ENCODE results near the gene TTC23L. TPM values are rescaled to one million over a fixed set of nuclear protein-coding genes. Genes with fewer than 3 reads are reported as not detected.

TTC23L gene
- total and polyA plus RNA-seq, 2 experiments from 2014 or later: 2.2 to 2.3 TPM

DNA sequence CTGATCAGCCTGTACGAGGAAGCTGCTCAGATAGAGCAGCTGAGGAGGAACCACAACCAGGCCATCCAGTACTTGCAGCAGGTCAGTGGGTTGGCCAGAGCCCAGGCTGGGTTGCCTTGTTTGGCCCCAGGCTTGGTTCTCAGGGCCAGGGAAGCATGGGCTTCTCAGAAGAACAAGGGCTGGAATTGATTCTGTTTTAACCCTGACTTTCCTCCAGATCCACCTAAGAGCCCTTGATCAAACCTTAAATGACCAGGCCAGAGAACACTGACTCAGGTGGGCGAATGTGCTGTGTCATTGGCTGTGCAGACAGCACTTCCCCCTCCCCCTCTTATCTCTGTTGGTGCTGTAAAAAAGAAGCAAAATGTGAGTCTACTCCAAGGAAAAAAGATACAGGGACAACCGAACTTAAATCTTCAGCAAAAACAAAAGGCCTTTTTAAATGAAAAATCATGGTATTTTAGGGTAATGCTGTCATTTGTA lies 28.1 kb downstream of the TTC23L start:
- no peak for DNase-seq (ENCODE audit: low spot score)
- Histone ChIP-seq H3K4me1 (ENCODE audit: insufficient read depth) (peaks cover 42% of the 10 kb centered on the region), H4K20me1 (replicated peaks; ENCODE audit: insufficient read depth) (no peaks in the 10 kb centered on the region), H3K27me3 (ENCODE audit: insufficient read depth) (no peaks in the 10 kb centered on the region), H3K79me2 (replicated peaks; ENCODE audit: insufficient read depth) (no peaks in the 10 kb centered on the region), H3K36me3 (ENCODE audit: insufficient read depth) (no peaks in the 10 kb centered on the region), H3F3A (replicated peaks; ENCODE audit: low read depth) (no peaks in the 10 kb centered on the region), H3K4me3 (no peak overlapping the region), H2AFZ (no peak overlapping the region), H3K9me2 (ENCODE audit: insufficient read depth) (no peaks in the 10 kb centered on the region), H3K27ac (ENCODE audit: low read depth) (no peak overlapping the region), H3K4me2 (0 out of 2 replicates have a peak overlapping the region, but pooled peaks have one; percentile 0)
- H3K4me1 Mint-ChIP-seq: peaks cover 52% of the 10 kb centered on the region
- no peaks in the 10 kb centered on the region for H3K9me3 Mint-ChIP-seq
- H3K27me3 Mint-ChIP-seq (ENCODE audit: insufficient read depth, low read depth, poor library complexity): no peaks in the 10 kb centered on the region
- TF ChIP-seq POLR2AphosphoS5 (IDR thresholded peaks at IDR 0.05; ENCODE audit: low read depth) (no peak), STAT1 (IDR thresholded peaks at IDR 0.05; ENCODE audit: unreplicated experiment) (no peak), ZNF114 (CRISPR knock-in tag; IDR thresholded peaks at IDR 0.05) (no peak), EZH2phosphoT487 (IDR thresholded peaks at IDR 0.05; ENCODE audit: unreplicated experiment) (no peak), ZNF462 (CRISPR knock-in tag; IDR thresholded peaks at IDR 0.05) (no peak)
- TF ChIP-seq, protein P1, sequence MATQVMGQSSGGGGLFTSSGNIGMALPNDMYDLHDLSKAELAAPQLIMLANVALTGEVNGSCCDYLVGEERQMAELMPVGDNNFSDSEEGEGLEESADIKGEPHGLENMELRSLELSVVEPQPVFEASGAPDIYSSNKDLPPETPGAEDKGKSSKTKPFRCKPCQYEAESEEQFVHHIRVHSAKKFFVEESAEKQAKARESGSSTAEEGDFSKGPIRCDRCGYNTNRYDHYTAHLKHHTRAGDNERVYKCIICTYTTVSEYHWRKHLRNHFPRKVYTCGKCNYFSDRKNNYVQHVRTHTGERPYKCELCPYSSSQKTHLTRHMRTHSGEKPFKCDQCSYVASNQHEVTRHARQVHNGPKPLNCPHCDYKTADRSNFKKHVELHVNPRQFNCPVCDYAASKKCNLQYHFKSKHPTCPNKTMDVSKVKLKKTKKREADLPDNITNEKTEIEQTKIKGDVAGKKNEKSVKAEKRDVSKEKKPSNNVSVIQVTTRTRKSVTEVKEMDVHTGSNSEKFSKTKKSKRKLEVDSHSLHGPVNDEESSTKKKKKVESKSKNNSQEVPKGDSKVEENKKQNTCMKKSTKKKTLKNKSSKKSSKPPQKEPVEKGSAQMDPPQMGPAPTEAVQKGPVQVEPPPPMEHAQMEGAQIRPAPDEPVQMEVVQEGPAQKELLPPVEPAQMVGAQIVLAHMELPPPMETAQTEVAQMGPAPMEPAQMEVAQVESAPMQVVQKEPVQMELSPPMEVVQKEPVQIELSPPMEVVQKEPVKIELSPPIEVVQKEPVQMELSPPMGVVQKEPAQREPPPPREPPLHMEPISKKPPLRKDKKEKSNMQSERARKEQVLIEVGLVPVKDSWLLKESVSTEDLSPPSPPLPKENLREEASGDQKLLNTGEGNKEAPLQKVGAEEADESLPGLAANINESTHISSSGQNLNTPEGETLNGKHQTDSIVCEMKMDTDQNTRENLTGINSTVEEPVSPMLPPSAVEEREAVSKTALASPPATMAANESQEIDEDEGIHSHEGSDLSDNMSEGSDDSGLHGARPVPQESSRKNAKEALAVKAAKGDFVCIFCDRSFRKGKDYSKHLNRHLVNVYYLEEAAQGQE (IDR thresholded peaks at IDR 0.05; ENCODE audit: unreplicated experiment): no peak
- H3K4me3 Mint-ChIP-seq: no peak overlapping the region
- peaks cover 11% of the 10 kb centered on the region for H3K36me3 Mint-ChIP-seq (ENCODE audit: low read depth)
- peak overlapping the region; percentile 93 for H3K27ac Mint-ChIP-seq
- ATAC-seq: peak; percentile 41
